GM19438 (cell line): Measurements from ENCODE around the gene HSD3B1.
"Not testable (repeated sequence)": the region's sequence is repeated elsewhere in the genome, so short reads cannot be mapped to it uniquely, and the experiment has no call there.

Source experiments
- ATAC-seq: cut with Tn5 transposase; IDR thresholded peaks from one replicate; pipeline ENCODE4 v1.9.1; 2021; ENCODE audit warnings: low read depth; ENCODE audit not compliant: unreplicated experiment

HSD3B1 gene

GRCh38 chr1:119489201-119489600 is 17.8 kb upstream of the HSD3B1 start:
- no peak for ATAC-seq

DNA sequence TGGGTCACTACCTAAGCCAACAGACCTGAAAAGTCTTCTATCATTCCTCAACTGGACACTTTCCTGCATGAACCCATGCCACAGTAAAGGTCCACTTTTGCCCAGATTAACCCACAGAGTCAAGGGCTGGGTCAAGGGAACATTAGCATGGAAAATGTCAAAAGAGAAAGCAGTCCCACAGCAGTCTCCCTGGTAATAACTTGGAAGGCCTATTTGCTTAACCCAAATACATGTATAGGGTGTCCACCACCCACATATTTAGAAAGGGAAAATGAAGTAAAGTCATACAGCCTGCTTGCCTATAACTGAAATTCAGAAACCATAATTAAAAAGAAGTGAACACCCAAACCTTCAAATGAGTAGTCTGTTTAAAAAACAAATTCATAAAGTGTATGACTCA is 16.1 kb upstream of the HSD3B1 start:
- ATAC-seq: no peak

GRCh38 chr1:119492763-119493162 is 14.2 kb upstream of the HSD3B1 start:
- ATAC-seq: no peak

- ATAC-seq: no peak
Measured at GRCh38 chr1:119504831-119505230, 2.2 kb upstream of the HSD3B1 start.

DNA sequence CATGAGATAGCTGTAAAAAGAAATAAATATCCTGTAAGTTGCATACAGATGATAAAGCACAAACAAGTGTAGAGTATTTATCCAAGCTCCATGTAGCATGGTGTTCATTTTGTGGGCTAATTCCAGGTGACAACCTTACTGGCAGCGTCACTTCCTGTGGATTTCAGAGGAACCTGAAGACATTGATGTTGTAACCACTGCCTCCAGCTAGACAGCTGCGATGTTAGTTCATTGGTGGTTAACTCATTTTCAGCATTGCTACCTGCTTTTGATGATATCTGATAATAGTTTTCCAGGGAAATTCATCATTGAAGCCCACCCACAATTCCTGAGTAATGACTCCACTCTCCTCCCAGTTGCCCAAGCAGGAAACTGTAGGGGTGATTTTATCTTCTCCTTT is 3.0 kb downstream of the HSD3B1 start:
- ATAC-seq: no peak

DNA sequence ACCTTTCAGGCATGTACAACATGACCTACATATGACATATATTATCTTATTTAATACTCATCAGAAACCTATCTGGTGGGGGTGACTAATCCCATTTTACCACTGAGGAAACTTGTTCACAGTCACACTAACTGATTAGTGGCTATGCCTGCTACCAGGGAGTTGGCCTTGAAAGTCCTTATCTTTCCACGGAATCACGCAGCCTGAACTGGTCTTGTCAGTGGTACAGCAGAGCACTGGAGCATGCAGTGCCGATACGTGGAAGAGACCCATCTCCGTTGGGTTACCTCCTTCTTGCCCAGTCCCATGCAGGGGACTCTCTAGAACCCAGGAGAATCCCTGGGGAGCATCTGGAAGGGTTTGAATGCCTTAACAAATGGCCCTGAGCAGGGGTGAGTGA is 8.2 kb downstream of the HSD3B1 start:
- ATAC-seq: no peak

- ATAC-seq: no peak
Measured at GRCh38 chr1:119516247-119516646, 9.2 kb downstream of the HSD3B1 start.

DNA sequence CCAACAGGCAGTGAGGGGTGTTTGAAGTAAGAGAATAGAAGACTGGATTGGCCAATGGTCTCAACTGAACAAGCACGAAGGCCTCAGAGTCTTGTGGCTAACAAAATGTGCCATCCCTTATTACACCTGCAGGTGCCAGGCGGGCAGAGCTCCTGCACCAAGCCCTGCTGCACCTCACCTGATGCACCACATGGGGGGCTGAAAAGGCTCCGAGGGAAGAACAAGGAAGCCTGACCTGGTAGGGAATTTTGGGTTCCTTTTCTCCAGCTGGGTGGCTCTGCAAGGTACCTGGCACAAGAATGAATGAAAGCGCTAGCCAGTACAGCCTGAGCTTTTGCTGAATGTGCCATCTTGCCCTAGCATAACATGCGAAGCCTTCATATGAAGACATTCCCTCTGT is 9.7 kb downstream of the HSD3B1 start:
- ATAC-seq: no peak

- ATAC-seq: not testable (repeated sequence)
Measured at GRCh38 chr1:119517667-119518066, 10.7 kb downstream of the HSD3B1 start.

DNA sequence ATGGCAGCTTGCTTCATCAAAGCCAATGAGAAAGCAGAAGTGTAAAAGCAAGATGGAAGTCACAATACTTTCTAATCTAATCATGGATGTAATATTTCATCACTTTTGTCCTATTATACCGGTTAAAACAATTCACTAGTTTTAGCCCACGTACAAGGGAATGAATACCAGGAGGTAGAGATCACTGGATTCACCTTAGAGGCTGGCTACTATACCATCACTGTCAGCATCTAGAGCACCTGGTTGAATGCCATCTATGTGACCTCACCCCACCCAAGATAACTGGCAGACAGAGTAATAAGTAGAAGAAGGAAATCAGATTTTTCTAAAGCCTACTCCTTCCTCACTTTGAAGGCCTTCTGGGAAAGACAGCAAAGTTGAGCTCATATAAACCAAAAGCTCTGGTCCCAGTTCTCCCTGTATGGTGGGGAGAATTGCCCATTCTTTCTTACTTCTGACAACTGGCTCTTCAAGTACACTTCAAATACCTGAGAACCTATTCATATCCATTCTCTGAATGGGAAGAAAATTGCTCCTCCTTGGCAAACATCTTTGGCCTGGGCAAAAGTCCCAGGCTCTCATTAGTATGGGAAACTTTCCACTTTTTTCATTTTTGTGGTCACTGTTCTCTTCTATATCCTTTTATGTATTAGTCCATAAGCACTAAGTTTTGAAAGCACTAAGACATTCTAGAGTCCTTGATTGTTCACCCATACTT is 24.8 kb downstream of the HSD3B1 start:
- ATAC-seq: no peak

DNA sequence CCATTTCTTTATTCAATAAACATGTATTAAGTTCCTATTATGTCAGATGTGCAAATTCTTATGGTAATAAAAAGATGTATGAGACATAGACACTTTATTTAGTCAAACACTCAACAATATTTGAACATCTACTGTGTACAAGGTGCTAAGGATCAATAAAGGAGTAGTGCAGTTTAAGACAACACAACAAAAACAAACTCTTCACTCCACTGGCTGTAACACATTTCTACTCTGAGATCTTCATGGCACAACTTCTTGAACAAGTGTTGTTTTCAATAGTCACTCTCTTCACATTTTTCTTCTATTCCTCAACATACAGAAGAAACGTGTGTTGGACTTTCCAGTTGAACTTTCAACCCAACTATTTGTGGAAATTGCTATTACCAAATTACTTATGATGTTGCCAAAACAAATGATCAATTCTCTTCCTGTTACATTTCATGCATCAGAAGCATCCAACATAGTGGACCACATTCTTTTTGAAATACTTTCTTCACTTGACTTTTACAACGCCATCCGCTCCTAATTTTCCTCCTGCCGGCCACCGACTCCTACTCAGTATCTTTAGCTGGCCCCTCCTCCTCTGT is 25.4 kb downstream of the HSD3B1 start:
- no peak for ATAC-seq

DNA sequence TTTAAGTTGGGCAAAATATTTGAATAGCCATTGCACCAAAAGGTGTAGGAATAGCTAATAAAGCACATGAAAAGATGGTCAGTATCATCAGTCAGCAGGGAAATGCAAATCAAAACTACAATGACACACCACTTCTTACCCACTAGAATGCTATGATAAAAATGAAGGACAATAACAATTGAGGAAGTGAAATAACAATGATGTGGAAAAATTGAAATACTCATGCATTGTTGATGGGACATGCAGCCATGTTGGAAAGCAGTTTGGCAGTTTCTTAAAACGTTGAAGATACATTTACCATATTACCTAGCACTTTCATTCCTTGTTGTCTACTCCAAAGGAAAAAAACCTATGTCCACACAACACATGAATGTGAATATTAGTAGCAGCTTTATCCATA is 28.4 kb downstream of the HSD3B1 start:
- ATAC-seq: no peak

- ATAC-seq: no peak
Measured at GRCh38 chr1:119537966-119538365, 31.0 kb downstream of the HSD3B1 start.

GRCh38 chr1:119539636-119540035 is 32.6 kb downstream of the HSD3B1 start:
- no peak for ATAC-seq

DNA sequence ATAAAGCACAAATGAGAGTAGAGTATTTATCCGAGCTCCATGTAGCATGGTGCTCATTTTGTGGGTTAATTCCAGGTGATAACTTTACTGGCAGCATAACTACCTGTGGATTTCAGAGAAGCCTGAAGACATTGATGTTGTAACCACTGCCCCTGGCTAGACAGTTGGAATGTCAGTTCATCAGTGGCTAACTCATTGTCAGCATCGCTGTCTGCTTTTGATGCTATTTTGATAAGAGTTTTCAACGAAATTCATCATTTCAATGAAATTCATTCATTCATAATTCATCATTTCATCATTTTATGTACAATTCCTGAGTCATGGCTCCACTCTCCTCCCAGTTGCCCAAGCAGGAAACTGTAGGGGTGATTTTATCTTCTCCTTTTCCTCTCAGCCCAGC is 34.4 kb downstream of the HSD3B1 start:
- no peak for ATAC-seq

DNA sequence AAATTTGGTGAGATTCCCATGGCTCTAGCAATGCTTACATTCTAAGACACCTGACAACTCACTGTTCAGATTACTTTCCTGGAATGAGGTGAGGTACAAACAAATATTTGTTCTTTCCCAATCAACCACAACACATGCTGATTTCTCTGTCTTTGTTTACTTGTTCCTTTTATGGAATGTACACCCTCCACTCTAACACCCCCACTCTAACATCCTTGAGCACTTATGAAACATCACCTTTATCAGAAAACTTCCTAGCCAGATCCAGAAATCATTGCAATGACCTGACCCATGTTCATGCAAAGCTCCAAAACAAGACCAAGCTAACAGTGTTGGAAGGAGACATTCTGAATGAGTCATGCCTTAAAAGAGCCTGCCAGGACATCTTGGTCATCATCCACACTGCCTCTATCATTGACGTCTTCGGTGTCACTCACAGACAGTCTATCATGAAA is 35.5 kb downstream of the HSD3B1 start:
- no peak for ATAC-seq

DNA sequence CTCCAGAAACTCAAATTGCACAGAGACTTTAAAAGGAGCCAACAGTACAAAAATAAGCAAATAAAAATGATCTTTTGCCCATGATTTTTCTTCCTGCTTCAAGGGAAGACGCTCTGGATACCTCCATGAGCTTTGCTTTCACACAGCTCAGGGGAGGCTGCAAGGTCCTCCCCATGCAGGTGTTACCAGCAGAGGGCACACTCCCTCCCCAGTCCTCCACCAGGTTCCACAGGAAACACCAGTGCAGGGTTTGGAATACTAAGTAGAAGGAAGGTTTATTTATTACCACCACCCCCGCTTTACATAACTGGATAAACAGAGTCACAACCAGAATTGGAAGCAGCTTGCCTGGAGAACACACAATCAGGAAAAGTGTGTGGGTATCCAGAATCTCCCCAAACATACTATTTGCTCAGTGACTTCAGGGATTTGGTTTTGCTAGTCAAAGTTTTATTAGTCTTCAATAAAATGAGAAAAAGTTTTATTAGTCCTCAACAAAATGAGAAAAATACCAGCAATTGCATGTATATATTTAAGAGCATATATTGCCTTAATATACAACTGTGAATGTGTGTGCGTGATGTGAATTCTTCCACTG is 37.3 kb downstream of the HSD3B1 start:
- ATAC-seq: no peak

DNA sequence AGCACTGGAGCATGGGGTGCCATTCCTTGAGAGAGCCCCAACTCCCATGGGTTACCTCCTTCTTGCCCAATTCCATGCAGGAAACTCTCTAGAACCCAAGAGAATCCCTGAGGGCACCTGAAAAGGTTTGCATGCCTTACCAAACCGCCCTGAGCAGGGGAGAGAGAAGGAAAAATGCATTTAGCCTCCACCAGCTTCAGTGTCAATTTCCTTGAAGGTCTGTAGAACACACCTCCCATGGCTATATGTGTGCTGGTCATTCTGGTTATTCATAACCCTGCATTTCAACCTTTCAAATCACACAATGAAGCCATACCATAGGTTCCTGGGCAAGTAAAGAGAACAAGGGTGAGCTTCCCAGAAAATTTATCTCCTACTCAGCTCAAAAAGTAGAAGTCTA is 39.6 kb downstream of the HSD3B1 start:
- ATAC-seq: no peak

DNA sequence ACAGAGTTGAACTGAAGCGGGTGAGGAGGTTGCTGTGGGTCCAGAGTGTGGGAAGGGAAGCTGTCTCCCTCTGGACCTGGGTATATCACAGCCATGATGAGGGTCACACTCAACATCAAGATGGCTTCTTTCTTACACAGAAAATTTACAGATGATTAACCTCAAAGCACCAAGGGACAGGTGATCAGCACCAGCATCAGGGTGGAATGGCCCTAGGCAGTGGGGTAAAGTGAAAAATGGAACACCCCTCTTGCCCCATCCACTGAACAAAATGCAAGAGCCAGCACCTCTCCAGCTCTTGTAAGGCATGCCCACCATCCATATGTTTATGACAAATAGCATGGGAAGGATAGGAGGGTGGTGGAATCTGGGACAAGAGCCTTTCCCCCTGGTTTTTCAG is 40.3 kb downstream of the HSD3B1 start:
- no peak for ATAC-seq

- no peak for ATAC-seq
Measured at GRCh38 chr1:119547805-119548204, 40.8 kb downstream of the HSD3B1 start.

DNA sequence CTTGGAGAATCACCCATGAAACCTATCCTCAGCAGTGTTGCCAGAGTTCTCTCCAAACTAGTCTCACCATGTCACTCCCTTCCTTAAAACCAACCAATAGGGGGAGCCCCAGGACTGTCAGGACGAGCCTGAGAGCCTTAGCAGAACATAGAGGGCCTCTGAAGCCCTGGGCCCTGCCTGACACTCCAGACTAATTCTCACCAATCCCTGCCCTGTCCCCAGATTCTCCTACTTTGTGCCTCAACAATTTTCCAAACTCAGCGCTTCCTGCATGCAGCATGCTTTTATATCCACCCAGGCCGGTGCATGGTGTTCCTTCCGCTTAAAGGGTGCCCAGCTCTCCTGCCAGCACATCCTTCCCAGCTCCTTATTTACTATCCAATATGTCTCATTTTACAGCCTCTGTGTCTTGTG is 42.7 kb downstream of the HSD3B1 start:
- peak; percentile 75 for ATAC-seq

GRCh38 chr1:119550381-119550780 is 43.4 kb downstream of the HSD3B1 start:
- no peak for ATAC-seq
